Activated gamma-delta T cell treated with anti-CD3 and anti-CD28 coated beads, Interleukin-2, amount 50 U/mL, for 16 hours (primary cell): ENCODE data around the gene PDLIM1.

Experiments
- DNase-seq: peaks from one replicate; pipeline ENCODE4 v3.0.0-alpha.2; 2020; ENCODE audit warnings: low read depth

Gene PDLIM1, protein sequence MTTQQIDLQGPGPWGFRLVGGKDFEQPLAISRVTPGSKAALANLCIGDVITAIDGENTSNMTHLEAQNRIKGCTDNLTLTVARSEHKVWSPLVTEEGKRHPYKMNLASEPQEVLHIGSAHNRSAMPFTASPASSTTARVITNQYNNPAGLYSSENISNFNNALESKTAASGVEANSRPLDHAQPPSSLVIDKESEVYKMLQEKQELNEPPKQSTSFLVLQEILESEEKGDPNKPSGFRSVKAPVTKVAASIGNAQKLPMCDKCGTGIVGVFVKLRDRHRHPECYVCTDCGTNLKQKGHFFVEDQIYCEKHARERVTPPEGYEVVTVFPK

GRCh38 chr10:95290461-95291364, at the start of gene PDLIM1:
Gene PDLIM1, minus strand, starts transcription at chr10:95291003. Its CDS starts 88 bp downstream, at chr10:95290915.
- DNase-seq, result no peak

DNA sequence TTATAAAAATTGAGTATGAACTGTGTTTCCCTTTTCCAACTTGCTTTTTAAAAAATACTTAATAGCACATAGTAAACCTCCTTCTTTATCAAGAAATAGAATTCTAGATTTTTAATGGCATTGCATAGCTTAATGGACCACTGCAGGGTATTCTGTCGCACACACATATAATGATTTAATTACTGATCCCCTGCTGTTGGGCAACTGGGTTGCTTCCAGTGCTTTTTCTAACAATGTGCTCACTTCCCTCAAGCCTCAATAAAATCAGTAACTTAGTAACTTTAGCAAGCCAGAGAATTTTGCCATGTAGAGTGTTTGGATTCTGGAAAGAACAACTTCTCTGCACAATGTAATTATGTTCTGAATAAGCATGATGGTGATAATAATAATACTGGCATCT, 49.1 kb upstream of the PDLIM1 start:
- no peak for DNase-seq

- DNase-seq, result no peak
Measured at GRCh38 chr10:95337423-95338160, 46.8 kb upstream of the PDLIM1 start.

DNA sequence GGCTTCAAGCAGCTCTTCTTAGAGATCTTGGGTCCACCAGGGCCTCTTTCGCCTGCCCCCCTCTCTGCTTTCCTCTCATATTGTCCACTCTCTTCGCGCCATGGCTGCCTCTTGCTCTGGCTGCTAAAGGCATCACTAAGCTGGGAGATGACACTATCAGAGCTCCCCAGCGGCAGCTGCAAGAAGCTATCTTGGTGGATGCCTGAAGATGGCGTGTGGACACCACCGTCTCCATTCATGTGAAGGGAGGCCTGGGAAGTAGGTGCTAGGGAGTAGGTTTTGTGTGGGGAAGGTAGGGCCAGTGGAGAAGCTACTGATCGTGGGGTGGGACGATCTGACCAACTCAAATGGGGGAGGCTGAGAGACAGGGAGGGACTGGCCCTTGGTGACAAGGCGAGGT, 45.9 kb upstream of the PDLIM1 start:
- no peak for DNase-seq

DNA sequence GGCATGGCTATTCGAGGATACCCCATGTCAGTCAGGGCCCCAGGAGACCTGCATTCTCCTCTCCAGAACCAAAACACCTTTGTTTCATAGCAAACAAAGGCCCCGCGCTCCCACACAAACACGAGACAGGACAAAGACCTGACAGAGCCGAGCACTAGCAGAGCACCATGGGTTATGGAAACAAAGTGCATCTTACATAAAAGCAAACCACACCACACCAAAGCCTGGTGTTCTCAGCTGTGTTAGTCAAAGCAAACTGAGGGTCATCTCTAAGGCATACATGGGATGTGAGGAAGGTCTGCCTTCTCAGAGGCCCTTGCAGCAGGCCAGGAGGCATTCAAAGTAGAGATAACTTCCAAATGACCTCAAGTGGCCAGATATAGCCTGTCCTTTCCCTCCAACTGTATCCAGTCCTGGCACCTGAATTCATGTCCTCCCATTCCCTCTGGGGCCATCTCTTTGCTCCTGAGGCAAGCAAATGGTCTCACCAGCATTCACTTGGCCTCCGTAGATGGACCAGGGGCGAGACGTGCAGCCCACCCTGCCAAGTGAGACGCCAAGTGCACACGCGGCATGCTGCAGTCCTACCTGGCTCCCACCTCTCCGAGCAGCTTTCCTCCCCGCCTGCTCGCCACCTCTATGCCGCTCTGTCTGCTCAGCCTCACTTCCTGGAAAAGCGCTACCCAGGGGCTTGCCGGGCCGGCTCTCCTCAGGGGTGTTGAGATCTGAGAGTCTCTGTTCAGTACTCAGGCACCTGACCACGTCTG, 45.3 kb upstream of the PDLIM1 start:
- no peak for DNase-seq

DNA sequence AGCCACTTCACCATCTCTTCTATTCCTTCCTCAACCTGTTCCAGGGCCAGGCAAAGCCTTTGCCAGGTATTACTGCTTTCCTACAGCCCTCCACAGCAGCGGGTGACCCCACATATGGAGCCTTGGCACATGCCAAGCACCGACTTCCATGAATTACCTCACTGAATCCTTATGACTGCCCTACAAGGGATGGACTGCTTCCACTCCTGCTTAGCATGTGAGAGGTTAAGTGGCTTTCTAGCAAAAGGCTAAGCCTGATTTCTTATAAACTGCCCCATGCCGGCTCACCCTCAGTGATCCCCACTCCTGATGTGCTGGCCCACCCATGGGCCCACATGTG, 44.0 kb upstream of the PDLIM1 start:
- no peak for DNase-seq

DNA sequence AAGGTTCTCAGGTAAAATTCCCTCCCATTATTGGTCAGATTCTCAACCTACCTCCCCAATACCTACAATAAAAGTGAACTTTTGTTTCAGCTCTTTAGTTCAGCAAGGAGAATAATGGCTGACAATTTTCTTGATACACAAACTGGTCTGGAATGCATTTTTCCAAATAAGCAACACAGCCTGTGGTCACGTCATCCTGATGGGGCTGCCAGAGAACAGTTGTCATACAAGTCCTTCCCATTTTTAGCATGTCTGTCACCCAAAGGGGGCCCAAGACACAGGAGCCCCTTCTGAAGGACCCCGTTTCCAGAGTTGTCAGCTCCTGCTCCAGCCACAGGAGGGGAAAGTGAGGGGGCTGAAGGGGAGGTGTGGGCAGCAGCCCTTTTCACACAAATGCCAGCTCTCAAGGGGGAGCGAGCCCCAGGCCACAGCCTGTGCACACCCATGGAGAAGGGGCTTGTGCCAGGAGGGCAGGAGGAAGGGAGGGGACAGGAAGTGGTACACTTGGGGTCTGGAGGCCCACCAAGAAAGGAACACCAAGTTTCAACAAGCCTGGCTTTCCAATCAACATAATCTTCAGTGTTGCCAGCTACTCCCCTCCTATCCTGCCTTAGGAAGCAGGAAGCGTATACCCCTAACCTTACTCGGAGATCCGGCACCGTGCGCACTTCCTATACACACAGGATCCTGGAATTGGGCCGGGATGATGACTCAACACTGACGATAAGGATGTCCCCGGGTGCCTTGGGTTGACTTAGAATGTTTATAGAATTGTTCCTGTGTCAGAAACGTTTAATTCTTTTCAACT, 43.4 kb upstream of the PDLIM1 start:
- DNase-seq, result no peak

DNA sequence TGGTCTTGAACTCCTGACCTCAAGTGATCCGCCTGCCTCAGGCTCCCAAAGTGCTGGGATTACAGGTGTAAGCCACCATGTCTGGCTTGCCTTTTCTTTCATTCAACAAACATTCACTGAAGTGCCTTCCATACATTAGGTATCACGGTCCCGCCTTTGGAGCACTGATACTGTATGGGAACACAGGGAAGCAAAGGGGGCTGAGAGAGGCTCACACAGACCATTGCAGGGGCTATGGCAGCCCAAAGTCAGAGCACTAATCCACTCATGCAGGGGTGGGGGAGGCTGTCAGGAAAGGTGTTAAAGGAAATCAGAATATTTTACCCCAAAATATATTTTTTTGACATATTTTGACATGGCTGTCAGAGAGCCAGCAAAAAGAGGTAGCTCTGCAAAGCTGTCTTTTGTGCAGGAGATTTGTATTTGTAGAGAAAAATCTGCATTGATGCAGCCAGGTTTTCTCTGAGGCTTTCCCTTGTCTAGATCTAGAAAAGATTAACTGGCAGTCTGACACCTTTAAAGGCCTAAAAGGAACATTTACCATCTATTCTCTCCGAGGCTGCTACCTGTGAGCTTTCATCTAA, 42.0 kb upstream of the PDLIM1 start:
- no peak for DNase-seq

DNA sequence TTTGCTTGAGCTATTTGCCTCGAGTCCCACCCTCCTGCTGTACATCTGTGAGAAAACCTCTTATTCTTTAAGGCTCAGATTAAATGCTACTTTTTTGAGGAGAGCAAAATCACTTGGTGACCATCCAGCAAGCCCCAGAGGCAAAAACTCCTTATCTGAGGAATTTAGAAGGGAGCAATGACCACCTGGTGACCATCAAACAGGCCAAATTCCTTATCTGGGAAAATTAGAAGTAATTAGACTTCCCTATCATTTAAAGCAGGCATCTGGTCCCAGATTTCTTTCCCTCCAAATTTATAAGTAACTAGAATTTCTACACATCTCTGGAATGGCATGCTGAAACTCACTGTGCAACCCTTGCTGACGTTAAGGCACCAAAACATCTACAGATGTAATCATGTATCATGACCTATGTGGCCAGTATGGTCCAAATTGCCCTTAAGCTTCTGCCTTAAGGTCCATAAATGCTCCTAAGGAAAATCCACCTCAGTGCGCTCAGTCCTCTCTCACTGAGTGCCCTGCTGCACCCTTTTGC, 40.9 kb upstream of the PDLIM1 start:
- no peak for DNase-seq

- DNase-seq, result no peak
Measured at GRCh38 chr10:95330966-95331453, 40.2 kb upstream of the PDLIM1 start.

DNA sequence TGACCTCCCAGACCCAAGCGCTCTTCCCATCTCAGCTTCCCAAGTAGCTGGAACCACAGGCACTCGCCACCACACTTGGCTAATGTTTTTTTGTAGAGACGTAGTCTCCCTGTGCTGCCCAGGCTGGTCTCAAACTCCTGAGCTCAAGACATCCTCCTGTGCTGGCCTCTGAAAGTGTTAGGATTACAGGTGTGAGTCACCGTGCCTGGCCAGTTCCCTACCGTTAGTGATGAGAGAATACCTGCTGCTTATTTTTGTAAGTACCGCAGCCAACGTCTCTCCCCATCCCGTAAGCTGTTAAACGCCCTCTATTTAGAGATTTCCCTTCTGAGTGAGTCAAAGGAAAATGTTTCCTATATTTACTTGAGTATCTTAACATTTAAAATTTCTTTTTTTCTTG, 38.5 kb upstream of the PDLIM1 start:
- DNase-seq, result no peak

DNA sequence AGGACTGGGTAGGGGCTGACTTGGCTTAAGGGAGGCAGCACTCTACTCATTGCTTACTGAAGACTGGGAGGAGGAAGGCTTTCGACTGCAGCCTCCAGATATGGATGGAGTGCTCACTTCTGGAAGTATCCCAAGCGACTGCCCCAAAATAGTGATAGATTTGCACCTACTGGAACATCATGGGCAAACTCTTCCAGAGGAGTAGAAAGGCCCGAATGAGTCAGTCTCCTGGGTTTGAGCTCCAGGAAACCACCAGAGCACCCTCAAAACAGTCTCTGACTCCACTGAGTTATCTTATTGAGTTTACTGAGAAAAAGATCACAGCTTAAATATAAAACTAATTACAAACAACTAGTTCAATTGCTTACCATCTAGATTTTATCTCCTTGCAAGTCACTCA, 37.2 kb upstream of the PDLIM1 start:
- no peak for DNase-seq

- no peak for DNase-seq
Measured at GRCh38 chr10:95327367-95327766, 36.6 kb upstream of the PDLIM1 start.

GRCh38 chr10:95326396-95326795, 35.6 kb upstream of the PDLIM1 start:
- no peak for DNase-seq

- no peak for DNase-seq
Measured at GRCh38 chr10:95325863-95326262, 35.1 kb upstream of the PDLIM1 start.

- DNase-seq, result no peak
Measured at GRCh38 chr10:95324436-95325268, 33.8 kb upstream of the PDLIM1 start.

GRCh38 chr10:95321554-95322301, 30.9 kb upstream of the PDLIM1 start:
- DNase-seq, result no peak

DNA sequence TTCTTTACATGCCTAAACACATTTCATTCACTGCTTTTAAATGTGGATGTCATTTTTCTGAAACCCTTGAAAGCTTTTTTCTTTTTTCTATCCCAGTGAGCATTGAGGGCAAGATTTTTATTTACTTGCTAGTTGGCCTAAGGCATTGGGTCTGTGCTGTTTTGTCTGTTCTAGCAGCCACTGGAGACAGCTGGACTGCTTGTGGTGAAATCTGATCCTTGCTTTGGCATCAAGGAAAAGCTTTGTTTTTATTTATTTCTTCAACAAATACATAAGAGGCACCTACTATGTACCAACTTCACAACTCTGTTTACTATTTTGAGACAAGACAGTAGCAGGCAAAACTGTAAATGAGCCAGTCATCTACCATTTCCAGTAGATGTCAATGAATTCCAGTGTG, 28.4 kb upstream of the PDLIM1 start:
- DNase-seq, result no peak

- no peak for DNase-seq
Measured at GRCh38 chr10:95315509-95315908, 24.7 kb upstream of the PDLIM1 start.
